GM21717 (cell line): ENCODE data around the gene KRTAP10-10.
"Not testable (repeated sequence)": the region's sequence is repeated elsewhere in the genome, so short reads cannot be mapped to it uniquely, and the experiment has no call there.

Source experiments
- ATAC-seq: cut with Tn5 transposase; IDR thresholded peaks from one replicate; pipeline ENCODE4 v1.9.1; 2021; ENCODE audit warnings: mild to moderate bottlenecking, moderate library complexity; ENCODE audit not compliant: unreplicated experiment

The KRTAP10-10 gene

GRCh38 chr21:44649521-44650100 lies 12.5 kb downstream of the KRTAP10-10 start:
- ATAC-seq: no peak

DNA sequence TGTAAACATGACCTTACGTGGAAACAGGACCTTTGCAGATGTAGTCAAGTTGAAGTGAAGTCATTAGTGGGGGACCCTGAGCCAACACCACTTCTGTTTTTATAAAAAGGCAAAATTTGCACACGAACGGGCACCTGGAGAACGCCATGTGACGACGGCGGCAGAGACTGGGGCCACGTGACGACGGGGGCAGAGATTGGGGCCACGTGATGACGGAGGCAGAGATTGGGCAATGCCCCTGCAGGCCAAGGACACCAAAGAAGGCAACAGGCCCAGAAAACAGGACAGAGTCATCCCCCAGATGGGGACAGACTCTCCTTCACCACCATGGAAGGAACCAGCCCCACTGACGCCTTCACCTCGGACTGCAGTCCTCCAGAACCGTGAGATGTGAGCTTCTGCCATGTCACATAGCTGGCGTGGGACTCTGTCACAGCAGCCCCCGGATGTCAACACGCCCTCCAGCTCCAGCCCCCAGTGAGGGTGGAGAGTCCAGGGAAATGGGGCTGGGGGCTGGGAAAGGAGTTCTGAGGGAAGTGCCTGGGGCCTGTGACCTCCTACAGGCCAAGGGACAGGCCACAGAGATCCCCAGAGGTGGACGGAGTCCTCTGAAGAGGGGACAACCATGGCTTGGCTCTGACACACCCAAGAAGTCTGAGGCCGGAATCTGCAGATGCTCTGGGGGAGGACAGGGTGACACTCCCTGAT lies 13.3 kb downstream of the KRTAP10-10 start:
- ATAC-seq: no peak

- no peak for ATAC-seq
Measured at GRCh38 chr21:44650973-44651675, 14.0 kb downstream of the KRTAP10-10 start.

DNA sequence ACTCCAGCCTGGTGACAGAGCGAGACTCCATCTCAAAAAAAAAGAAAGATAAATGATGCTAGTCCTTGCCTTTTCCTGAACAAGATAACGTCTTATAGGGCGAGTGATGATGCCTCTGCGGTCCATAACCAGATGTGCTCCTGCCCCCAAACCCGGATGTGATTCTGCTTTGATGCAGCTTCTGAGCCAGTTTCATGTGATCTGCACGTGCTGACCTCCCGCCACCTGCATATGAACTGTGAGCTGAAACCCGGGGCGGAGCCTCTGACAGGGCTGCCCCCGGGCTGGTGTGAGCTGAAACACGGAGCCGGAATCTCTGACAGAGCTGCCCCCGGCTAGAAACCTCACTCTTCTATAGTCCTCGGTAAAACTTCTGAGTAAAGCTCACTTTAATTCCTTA lies 16.0 kb downstream of the KRTAP10-10 start:
- ATAC-seq: no peak

- no peak for ATAC-seq
Measured at GRCh38 chr21:44653656-44654575, 16.8 kb downstream of the KRTAP10-10 start.

DNA sequence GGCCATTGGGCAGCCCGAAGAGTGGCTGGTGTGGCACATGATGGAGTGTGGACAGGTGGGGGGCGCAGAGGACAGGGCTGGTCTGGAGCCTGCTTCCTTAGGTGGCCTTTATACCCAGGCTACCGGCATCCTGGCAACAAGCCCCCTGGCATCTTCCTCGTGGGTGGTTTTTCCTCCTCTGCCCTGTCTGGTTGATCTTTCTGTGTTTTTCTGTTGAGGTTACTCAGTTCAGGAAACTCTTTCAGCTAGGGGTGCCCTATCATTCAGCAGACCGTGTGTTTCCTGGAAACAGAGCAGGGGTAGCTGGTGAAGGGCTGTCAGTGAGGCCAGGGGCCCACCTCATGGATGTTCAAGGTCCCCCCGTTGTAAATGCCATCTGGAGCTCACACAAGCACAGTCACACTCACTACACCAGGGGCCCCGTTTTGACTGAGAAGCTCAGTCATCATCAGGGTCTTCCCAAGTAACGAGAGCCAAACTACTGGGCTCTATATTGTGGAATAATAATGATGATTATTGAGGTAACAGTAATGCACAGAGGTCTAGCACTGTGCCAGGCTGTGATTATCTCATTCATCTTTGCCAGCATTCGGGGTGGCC lies 17.5 kb downstream of the KRTAP10-10 start, which contains the start of gene KRTAP12-4:
TSS of gene KRTAP12-4 (minus strand) at position 84 of the 600 bp plus-strand sequence. CDS start at position 39, 45 bp downstream.
- no peak for ATAC-seq

- no peak for ATAC-seq
Measured at GRCh38 chr21:44656868-44657267, 19.7 kb downstream of the KRTAP10-10 start.

DNA sequence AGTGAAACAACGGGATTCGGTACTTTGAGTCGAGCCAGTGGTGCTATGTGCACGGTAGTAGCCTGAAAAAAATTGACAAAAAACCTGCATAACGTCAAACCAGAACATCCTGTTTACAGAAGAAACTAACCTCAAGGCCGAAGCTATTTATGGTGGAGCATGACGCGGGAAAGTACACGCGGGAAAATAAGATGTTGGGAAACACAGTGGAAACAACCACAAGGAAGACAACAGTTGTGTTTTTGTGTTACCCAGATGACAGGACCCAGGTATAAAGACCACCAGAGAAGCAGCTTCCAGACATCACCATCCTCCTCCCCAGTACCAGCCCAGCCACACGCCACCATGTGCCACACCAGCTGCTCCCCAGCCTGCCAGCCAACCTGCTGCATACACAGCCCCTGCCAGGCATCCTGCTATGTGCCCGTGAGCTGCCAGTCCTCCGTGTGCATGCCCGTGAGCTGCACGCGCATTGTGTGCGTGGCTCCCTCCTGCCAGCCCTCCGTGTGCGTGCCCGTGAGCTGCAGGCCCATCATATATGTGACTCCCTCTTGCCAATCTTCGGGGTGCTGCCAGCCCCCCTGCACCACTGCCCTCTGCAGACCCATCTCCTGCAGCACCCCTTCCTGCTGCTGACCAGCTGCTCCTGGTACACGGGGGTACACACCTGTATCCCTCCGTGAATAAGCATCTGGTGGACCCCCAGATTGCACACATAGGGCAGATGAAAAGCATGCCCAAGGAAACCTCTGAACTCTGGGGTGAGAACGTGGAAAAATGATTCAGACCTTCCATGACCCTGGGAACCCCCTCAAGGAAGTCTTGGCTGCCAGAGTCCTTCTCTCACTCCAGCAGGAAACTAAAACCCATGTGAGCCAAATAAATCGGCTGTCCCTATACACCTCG lies 20.7 kb downstream of the KRTAP10-10 start, which contains the start of gene KRTAP12-3:
TSS of gene KRTAP12-3 (plus strand) at position 298 of the 906 bp plus-strand sequence. CDS start at position 346, 48 bp downstream.
- ATAC-seq: no peak

GRCh38 chr21:44658541-44658910 lies 21.4 kb downstream of the KRTAP10-10 start:
- ATAC-seq: no peak

GRCh38 chr21:44658913-44659595 lies 21.9 kb downstream of the KRTAP10-10 start:
- no peak for ATAC-seq

GRCh38 chr21:44661567-44661966 lies 24.4 kb downstream of the KRTAP10-10 start:
- not testable (repeated sequence) for ATAC-seq

DNA sequence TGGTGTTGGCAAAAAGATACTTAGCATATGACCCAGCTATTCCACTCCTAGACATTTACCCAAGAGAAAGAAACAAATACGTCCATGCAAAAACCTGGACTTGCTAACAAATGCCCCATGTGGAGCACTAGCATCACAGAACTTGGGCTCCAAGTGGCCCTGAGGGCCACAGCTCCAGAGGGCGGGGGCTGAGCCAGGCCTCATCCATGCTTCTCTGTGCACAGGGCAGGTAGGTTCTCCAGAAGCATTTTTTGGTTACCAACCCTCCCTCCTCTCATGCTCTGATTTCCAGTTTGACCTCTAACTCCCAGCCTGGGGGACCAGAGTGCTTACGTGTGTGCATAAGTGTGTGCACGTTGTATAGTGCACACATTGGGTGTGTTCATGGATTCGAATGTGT lies 27.5 kb downstream of the KRTAP10-10 start:
- ATAC-seq: no peak

DNA sequence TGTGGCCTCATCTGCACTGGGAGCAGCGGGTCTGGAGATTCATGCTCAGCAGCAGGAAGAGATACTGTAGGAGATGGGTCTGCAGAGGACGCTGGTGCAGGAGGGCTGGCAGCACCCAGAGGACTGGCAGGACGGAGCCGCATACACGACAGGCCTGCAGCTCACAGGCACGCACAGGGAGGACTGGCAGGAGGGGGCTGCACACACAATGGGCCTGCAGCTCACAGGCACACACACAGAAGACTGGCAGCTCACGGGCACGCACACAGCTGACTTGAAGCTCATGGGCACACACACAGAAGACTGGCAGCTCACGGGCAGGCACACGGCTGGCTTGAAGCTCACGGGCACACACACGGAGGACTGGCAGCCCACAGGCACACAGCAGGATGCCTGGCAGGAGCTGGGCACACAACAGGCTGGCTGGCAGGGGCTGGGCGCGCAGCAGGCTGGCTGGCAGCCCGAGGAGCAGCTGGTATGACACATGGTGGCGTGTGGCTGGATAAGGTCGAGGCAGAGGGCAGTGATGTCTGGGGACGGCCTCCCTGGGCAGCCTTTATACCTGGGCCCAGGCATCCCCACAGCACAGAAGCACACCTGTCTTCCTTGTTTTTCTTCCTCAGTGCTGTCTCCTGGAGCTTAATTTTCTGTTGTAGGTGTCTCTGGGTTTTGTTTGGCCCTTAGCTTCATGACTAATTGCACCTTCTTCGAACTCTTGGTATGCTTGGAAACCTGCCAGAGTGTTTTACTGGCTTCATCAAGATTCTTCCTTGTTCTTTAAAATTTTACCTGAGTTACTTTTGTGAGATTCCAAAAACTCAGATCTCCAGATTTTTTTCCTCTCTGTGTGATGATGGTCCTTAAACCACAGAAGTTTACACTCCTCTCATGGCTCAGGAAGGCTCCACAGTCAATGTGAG lies 29.5 kb downstream of the KRTAP10-10 start, which contains the start of gene KRTAP12-2:
TSS of gene KRTAP12-2 (minus strand) at position 527 of the 920 bp plus-strand sequence. CDS start at position 486, 41 bp downstream.
- ATAC-seq: no peak

DNA sequence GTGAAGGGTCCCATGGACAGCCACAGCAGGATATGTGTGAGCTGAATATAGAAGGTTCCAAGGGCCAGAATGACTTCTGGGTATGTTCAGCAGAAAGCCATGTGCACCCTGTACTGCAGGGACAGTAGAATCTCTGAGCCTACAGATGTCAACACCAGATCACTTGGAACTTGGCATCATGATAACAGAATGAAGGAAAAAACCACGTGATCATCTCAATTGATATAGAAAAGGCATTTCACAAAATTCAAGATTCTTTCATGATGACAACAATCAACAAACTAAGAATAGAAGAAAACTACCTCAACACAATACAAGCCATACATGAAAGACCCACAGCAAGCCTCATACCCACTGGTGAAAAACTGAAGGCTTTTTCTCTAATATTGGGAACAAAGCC lies 30.5 kb downstream of the KRTAP10-10 start:
- ATAC-seq: no peak

- no peak for ATAC-seq
Measured at GRCh38 chr21:44670642-44671432, 33.7 kb downstream of the KRTAP10-10 start.

- no peak for ATAC-seq
Measured at GRCh38 chr21:44671911-44672310, 34.8 kb downstream of the KRTAP10-10 start.

GRCh38 chr21:44677881-44678280 lies 40.7 kb downstream of the KRTAP10-10 start:
- ATAC-seq: no peak
